DOHH2 (cell line): Measurements from ENCODE around the gene ZC3H12C.

Experiments
- H3F3A ChIP-seq: fragments of 200-600 bp; sonication (generic), shearing (Covaris generic); 2 replicates; pipeline ENCODE4 v1.6.0; 2016; ENCODE audit warnings: antibody characterized with exemption, mild to moderate bottlenecking; ENCODE audit not compliant: control insufficient read depth, insufficient read depth
- H3K27ac ChIP-seq: fragments of 200-600 bp; sonication (generic); 2 replicates; pipeline ENCODE4 v1.5.1; 2014; ENCODE audit warnings: low read depth, mild to moderate bottlenecking, low read length, moderate library complexity
- H3K27me3 ChIP-seq: fragments of 200-600 bp; sonication (generic); 2 replicates; pipeline ENCODE4 v1.6.1; 2014; ENCODE audit warnings: mild to moderate bottlenecking, low read length, mixed read lengths; ENCODE audit not compliant: control insufficient read depth
- H3K36me3 ChIP-seq: fragments of 200-600 bp; sonication (generic); 2 replicates; pipeline ENCODE4 v1.6.1; 2014; ENCODE audit warnings: mild to moderate bottlenecking, low read length, moderate library complexity, mixed read lengths; ENCODE audit not compliant: control insufficient read depth
- H3K4me1 ChIP-seq: fragments of 200-600 bp; sonication (generic); 2 replicates; pipeline ENCODE4 v1.6.1; 2014; ENCODE audit warnings: mild to moderate bottlenecking, low read length, mixed read lengths; ENCODE audit not compliant: control insufficient read depth
- H3K4me2 ChIP-seq: fragments of 200-600 bp; sonication (generic); 2 replicates; pipeline ENCODE4 v1.6.0; 2014; ENCODE audit warnings: mild to moderate bottlenecking, low read length, moderate library complexity
- H3K4me3 ChIP-seq: fragments of 200-600 bp; sonication (generic); 2 replicates; pipeline ENCODE4 v1.5.1; 2014; ENCODE audit warnings: mild to moderate bottlenecking, low read length, mixed read lengths
- H3K79me2 ChIP-seq: fragments of 200-600 bp; sonication (generic); 2 replicates; pipeline ENCODE4 v1.6.1; 2014; ENCODE audit warnings: mild to moderate bottlenecking, low read length, mixed read lengths; ENCODE audit not compliant: control insufficient read depth
- H3K9me2 ChIP-seq: fragments of 200-600 bp; sonication (generic); replicated peaks from 2 replicates; pipeline ENCODE4 v1.6.1; 2014; ENCODE audit warnings: mild to moderate bottlenecking, low read length, mixed read lengths; ENCODE audit not compliant: control insufficient read depth
- H3K9me3 ChIP-seq: fragments of 200-600 bp; sonication (generic); 2 replicates; pipeline ENCODE4 v1.6.1; 2014; ENCODE audit warnings: antibody characterized with exemption, low read length, mixed read lengths; ENCODE audit not compliant: control insufficient read depth, insufficient read depth
- H4K20me1 ChIP-seq: fragments of 200-600 bp; sonication (generic); 2 replicates; pipeline ENCODE4 v1.6.0; 2014; ENCODE audit warnings: low read depth, mild to moderate bottlenecking, antibody characterized with exemption, low read length, moderate library complexity; ENCODE audit not compliant: control insufficient read depth, insufficient read depth
- CTCF ChIP-seq: fragments of 200-600 bp; sonication (generic); IDR thresholded peaks from one replicate; pipeline ENCODE4 v1.5.1; 2014; ENCODE audit warnings: antibody characterized with exemption, mild to moderate bottlenecking, low read depth, low read length; ENCODE audit not compliant: poor library complexity, severe bottlenecking
- EZH2phosphoT487 ChIP-seq: fragments of 200-600 bp; sonication (generic); IDR thresholded peaks from 2 replicates; pipeline ENCODE4 v1.6.1; 2017; ENCODE audit warnings: borderline replicate concordance, mild to moderate bottlenecking, antibody characterized with exemption, low read length, moderate library complexity, mixed read lengths

Gene ZC3H12C

DNA sequence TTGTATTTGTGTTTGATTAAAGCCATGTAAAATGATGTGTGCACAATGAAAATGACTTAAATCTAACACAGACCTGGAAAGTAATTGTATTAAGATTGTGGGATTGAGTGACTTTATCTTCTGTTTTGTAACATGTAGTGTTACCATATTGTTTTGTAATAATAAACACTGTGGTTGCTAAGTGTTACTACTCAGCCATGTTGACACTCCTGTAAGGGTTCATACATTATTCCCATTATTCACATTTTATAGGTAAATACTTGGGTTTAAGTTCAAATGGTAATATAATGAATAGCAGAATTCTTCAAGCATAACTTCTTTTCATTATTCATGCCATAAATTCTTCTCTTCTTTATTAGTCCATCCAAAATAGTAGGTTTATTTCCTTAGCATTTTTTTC lies 69.0 kb downstream of the ZC3H12C start:
- H3K9me2 ChIP-seq: no peaks in the 10 kb centered on the region
- no peaks in the 10 kb centered on the region for H3K36me3 ChIP-seq
- no peaks in the 10 kb centered on the region for H3F3A ChIP-seq
- no peak overlapping the region for H3K4me2 ChIP-seq
- H3K9me3 ChIP-seq: no peaks in the 10 kb centered on the region
- H3K27me3 ChIP-seq: no peaks in the 10 kb centered on the region
- H4K20me1 ChIP-seq: no peaks in the 10 kb centered on the region
- no peaks in the 10 kb centered on the region for H3K4me1 ChIP-seq
- H3K79me2 ChIP-seq: no peaks in the 10 kb centered on the region
- H3K4me3 ChIP-seq: no peak overlapping the region
- TF ChIP-seq CTCF (no peak), EZH2phosphoT487 (no peak)
- no peak overlapping the region for H3K27ac ChIP-seq

DNA sequence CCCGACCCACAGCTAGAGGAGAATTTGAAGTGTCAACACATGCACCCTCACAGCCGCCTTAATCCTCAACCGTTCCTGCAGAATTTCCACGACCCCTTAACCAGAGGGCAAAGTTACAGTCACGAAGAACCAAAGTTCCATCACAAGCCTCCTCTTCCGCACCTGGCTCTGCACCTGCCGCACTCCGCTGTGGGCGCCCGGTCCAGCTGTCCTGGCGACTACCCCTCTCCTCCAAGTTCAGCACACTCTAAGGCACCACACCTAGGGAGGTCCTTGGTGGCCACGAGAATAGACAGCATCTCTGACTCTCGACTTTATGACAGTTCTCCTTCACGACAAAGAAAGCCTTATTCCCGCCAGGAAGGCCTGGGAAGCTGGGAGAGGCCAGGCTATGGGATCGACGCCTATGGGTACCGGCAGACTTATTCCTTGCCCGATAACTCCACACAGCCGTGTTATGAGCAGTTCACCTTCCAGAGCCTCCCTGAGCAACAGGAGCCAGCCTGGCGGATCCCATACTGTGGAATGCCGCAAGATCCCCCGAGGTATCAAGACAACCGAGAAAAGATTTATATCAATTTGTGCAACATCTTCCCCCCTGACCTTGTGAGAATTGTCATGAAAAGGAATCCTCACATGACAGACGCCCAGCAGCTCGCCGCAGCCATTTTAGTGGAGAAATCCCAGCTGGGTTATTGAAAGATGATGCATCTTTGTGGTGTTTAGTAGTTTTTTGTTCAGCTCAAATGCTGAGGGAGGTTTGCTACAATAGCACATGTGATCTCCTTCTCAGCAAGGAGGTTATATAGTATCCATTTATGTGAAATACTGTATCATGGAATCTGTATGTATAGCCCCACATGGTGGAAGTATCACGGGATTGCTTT lies 72.1 kb downstream of the ZC3H12C start:
- Histone ChIP-seq H4K20me1 (no peaks in the 10 kb centered on the region), H3K9me2 (no peaks in the 10 kb centered on the region), H3K4me1 (no peaks in the 10 kb centered on the region), H3K36me3 (no peaks in the 10 kb centered on the region), H3K27me3 (no peaks in the 10 kb centered on the region), H3K9me3 (no peaks in the 10 kb centered on the region), H3K79me2 (no peaks in the 10 kb centered on the region), H3K4me2 (no peak overlapping the region), H3K4me3 (no peak overlapping the region), H3K27ac (no peak overlapping the region), H3F3A (no peaks in the 10 kb centered on the region)
- TF ChIP-seq CTCF: no peak

DNA sequence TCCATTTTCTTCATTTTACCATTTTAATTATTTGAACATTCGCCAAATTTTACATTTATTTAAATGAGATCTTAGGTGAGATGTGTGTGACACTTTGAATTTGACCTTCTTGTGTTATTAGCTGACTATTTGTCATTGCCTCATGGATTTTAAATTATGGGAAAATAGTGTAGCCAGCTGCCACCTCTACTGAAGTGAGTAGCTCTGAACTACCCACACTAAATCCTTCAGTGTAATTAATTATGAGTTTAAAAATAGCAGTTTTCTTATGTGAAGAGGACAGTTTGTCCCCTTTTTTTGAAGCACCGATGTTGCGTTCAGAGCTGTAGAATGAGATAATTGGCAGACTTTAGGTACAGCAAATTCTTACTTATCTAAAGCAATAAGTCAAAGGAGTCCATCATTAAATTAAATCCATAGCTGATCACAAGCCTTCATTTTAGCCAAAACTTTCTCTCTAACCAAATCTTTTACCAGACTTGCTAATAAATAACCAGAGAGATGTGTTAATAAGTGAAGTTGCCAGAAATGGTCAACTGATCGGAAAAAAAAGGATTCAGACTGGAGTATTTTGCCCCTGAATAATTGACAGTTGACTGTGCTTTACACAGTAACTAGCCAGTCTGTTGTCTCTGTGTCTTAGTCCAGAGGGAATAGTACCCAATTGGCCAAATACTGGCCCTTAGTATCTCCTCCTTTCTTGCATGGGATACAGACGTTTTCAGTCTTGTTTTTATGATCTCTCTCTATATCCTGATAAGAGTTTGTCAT lies 75.0 kb downstream of the ZC3H12C start:
- Histone ChIP-seq H3K27me3 (no peaks in the 10 kb centered on the region), H3F3A (no peaks in the 10 kb centered on the region), H3K9me2 (no peaks in the 10 kb centered on the region), H4K20me1 (no peaks in the 10 kb centered on the region), H3K27ac (no peak overlapping the region), H3K4me1 (no peaks in the 10 kb centered on the region), H3K4me3 (no peak overlapping the region), H3K36me3 (no peaks in the 10 kb centered on the region), H3K4me2 (no peak overlapping the region), H3K79me2 (no peaks in the 10 kb centered on the region), H3K9me3 (no peaks in the 10 kb centered on the region)
- TF ChIP-seq CTCF (no peak), EZH2phosphoT487 (no peak)
